ENCODE measurements around the gene ZAP70.

DNA sequence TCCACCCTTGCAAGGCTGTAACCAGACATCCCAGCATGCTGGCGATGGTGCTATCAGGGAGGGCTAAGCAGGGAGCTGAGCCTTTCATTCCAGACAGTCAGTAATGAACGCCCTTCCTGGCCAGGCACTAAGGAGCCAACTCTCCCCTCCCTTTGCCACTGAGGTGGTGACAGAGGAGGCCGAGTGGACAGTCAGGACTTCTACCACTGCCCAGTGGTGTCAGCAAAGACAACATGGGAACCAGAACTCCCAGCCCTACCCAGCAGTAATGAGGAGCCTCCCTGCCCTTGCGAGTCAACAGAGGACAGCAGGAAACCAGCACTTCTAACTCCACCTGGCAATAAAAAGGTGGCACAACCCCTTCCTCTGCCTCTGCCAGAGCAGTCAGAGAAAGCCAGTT is 68.6 kb downstream of the ZAP70 start:
- TF ChIP-seq, protein P1, sequence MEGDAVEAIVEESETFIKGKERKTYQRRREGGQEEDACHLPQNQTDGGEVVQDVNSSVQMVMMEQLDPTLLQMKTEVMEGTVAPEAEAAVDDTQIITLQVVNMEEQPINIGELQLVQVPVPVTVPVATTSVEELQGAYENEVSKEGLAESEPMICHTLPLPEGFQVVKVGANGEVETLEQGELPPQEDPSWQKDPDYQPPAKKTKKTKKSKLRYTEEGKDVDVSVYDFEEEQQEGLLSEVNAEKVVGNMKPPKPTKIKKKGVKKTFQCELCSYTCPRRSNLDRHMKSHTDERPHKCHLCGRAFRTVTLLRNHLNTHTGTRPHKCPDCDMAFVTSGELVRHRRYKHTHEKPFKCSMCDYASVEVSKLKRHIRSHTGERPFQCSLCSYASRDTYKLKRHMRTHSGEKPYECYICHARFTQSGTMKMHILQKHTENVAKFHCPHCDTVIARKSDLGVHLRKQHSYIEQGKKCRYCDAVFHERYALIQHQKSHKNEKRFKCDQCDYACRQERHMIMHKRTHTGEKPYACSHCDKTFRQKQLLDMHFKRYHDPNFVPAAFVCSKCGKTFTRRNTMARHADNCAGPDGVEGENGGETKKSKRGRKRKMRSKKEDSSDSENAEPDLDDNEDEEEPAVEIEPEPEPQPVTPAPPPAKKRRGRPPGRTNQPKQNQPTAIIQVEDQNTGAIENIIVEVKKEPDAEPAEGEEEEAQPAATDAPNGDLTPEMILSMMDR (IDR thresholded peaks at IDR 0.05; ENCODE audit: extremely low read depth in 1 of 2, insufficient read depth in 1 of 2, low read depth in 1 of 2, low read length in 2 of 2), result no peak
- TF ChIP-seq POLR2AphosphoS5 (IDR thresholded peaks at IDR 0.05; ENCODE audit: insufficient read depth, low read depth, low read length), result no peak
- TF ChIP-seq, protein P2, sequence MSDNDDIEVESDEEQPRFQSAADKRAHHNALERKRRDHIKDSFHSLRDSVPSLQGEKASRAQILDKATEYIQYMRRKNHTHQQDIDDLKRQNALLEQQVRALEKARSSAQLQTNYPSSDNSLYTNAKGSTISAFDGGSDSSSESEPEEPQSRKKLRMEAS (IDR thresholded peaks at IDR 0.05; ENCODE audit: insufficient read depth, insufficient read length), result no peak
